Measurements from ENCODE around the gene SPAG6. TPM values are rescaled to one million over a fixed set of nuclear protein-coding genes. Genes with fewer than 3 reads are reported as not detected.
"Not testable (repeated sequence)": the region's sequence is repeated elsewhere in the genome, so short reads cannot be mapped to it uniquely, and the experiment has no call there.

Gene SPAG6
- total RNA-seq, 6 experiments from 2014 or later: not detected

DNA sequence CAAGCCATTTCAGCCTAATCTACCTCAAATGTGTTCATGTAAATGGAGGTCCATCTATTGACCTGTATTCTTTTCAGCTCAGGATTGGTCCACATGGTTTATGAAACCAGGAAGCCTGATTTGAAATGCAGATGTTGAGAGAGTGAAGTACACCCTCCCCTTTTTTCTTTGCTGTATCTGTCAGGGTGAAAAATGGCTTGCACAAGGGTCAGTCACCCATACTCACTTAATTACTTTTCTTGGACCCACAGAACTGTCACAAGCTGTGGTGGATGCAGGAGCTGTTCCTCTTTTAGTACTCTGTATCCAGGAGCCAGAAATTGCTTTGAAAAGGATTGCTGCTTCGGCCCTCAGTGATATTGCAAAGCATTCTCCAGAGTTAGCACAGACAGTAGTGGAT is 41.2 kb downstream of the SPAG6 start:
- Mint-ChIP-seq H3K27ac (no peak overlapping the region), H3K9me3 (no peaks in the 10 kb centered on the region), H3K4me3 (no peak overlapping the region), H3K4me1 (ENCODE audit: low read depth) (no peaks in the 10 kb centered on the region), H3K36me3 (ENCODE audit: low read depth) (no peaks in the 10 kb centered on the region), H3K27me3 (ENCODE audit: insufficient read depth) (peaks cover 4% of the 10 kb centered on the region)
- TF ChIP-seq, protein P1, sequence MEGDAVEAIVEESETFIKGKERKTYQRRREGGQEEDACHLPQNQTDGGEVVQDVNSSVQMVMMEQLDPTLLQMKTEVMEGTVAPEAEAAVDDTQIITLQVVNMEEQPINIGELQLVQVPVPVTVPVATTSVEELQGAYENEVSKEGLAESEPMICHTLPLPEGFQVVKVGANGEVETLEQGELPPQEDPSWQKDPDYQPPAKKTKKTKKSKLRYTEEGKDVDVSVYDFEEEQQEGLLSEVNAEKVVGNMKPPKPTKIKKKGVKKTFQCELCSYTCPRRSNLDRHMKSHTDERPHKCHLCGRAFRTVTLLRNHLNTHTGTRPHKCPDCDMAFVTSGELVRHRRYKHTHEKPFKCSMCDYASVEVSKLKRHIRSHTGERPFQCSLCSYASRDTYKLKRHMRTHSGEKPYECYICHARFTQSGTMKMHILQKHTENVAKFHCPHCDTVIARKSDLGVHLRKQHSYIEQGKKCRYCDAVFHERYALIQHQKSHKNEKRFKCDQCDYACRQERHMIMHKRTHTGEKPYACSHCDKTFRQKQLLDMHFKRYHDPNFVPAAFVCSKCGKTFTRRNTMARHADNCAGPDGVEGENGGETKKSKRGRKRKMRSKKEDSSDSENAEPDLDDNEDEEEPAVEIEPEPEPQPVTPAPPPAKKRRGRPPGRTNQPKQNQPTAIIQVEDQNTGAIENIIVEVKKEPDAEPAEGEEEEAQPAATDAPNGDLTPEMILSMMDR (IDR thresholded peaks at IDR 0.05): no peak
- no peak for DNase-seq

DNA sequence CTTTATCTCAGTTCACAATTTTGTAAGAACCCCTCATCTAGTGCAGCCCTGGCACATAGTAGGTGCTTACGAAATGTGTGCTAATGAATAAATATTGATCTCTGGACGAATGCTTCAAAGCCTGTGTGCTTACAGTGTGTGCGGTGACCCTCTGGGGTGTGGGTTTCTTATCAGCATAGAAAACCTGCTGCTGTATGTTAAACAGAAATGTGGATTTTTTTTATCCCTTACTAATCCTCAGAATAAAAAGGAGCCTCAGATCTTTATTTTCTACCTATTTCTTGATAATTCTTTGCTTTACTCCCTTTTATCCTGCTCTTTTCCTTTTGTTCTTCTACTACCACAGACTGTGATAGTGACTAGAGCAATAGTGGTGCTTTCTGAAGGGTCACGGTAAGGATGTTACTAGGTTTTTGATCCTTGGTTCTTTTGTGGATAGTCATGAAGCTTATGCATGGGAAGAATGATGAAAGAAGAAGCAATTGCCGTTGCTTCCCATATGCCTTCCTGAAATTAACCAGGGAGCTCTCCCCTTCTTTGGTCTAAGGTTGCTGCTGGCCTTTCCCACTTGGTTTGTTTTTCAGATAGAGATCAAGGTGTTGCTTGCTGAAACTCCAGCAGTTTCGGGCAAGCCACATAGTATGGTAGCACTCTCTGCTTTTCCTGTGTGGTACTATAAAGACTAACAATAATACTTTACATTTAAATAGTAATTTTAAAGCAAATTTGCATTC is 44.7 kb downstream of the SPAG6 start:
- no peaks in the 10 kb centered on the region for H3K4me1 Mint-ChIP-seq (ENCODE audit: low read depth)
- no peak for DNase-seq
- H3K36me3 Mint-ChIP-seq (ENCODE audit: low read depth): no peaks in the 10 kb centered on the region
- H3K27ac Mint-ChIP-seq: no peak overlapping the region
- peaks cover 5% of the 10 kb centered on the region for H3K27me3 Mint-ChIP-seq (ENCODE audit: insufficient read depth)
- TF ChIP-seq, protein P1 (IDR thresholded peaks at IDR 0.05): no peak
- no peak overlapping the region for H3K4me3 Mint-ChIP-seq
- H3K9me3 Mint-ChIP-seq: no peaks in the 10 kb centered on the region

DNA sequence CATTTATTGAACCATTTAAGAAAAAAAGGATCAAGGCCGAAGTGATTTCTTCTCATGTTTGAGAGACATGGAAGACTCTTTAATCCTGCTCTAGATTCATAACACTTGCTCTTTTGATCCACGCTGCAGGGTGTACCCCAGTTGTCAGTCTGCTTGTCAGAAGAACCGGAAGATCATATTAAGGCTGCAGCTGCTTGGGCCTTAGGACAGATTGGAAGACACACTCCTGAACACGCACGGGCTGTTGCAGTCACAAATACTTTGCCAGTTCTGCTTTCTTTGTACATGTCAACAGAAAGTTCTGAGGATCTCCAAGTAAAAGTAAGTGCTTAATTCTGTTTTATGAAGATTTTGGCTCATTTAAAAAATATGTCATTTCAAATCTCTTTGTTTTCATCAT is 46.3 kb downstream of the SPAG6 start:
- TF ChIP-seq, protein P1 (IDR thresholded peaks at IDR 0.05): no peak
- Mint-ChIP-seq H3K4me1 (ENCODE audit: low read depth) (no peaks in the 10 kb centered on the region), H3K27ac (no peak overlapping the region), H3K9me3 (no peaks in the 10 kb centered on the region), H3K4me3 (no peak overlapping the region), H3K27me3 (ENCODE audit: insufficient read depth) (peaks cover 7% of the 10 kb centered on the region), H3K36me3 (ENCODE audit: low read depth) (no peaks in the 10 kb centered on the region)
- no peak for DNase-seq

DNA sequence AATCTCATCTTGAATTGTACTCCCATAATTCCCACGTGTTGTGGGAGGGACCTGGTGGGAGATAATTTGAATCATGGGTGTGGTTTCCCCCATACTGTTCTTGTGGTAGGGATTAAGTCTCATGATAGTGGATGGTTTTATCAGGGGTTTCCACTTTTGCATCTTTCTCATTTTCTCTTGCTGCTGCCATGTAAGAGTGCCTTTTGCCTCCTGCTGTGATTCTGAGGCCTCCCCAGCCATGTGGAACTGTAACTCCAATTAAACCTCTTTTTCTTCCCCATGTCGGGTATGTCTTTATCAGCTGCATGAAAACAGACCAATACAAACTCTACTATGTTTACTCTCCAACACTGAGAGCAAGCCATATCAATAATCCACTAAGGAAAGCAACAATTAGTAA is 50.9 kb downstream of the SPAG6 start:
- DNase-seq; H3K27me3 Mint-ChIP-seq (ENCODE audit: insufficient read depth); H3K36me3 Mint-ChIP-seq (ENCODE audit: low read depth); H3K4me3 Mint-ChIP-seq; H3K9me3 Mint-ChIP-seq; H3K4me1 Mint-ChIP-seq (ENCODE audit: low read depth); H3K27ac Mint-ChIP-seq: not testable (repeated sequence)

DNA sequence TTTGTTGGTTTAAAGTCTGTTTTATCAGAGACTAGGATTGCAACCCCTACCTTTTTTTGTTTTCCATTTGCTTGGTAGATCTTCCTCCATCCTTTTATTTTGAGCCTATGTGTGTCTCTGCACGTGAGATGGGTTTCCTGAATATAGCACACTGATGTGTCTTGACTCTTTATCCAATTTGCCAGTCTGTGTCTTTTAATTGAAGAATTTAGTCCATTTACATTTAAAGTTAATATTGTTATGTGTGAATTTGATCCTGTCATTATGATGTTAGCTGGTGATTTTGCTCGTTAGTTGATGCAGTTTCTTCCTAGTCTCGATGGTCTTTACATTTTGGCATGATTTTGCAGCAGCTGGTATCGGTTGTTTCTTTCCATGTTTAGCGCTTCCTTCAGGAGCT is 61.6 kb downstream of the SPAG6 start:
- H3K36me3 Mint-ChIP-seq (ENCODE audit: low read depth); H3K4me3 Mint-ChIP-seq; H3K9me3 Mint-ChIP-seq; H3K4me1 Mint-ChIP-seq (ENCODE audit: low read depth); H3K27me3 Mint-ChIP-seq (ENCODE audit: insufficient read depth); DNase-seq; H3K27ac Mint-ChIP-seq: not testable (repeated sequence)

DNA sequence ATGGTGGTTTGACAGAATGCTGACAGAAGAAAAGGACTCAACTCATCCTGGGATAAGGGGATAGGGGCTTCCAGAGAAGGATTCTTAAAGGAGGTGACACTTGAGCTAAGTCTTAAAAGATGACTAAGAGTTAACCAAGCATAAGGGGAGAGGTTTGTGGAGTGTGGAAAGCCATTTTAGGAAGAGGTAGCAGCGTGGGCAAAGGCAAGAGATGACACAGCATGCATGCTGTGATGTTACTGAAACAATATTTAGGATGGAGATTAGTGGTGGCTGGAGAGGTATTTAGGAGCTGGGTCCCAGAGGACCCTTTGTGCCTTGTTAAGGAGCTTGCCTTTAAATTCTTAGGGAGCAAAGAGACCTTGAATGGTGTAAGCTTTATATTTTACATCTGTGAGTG is 65.1 kb downstream of the SPAG6 start:
- Mint-ChIP-seq H3K27ac (no peak overlapping the region), H3K4me1 (ENCODE audit: low read depth) (no peaks in the 10 kb centered on the region), H3K36me3 (ENCODE audit: low read depth) (no peaks in the 10 kb centered on the region), H3K27me3 (ENCODE audit: insufficient read depth) (peaks cover 5% of the 10 kb centered on the region), H3K9me3 (no peaks in the 10 kb centered on the region; the same call in 1 of the 2 replicates), H3K4me3 (no peak overlapping the region)
- TF ChIP-seq, protein P1 (IDR thresholded peaks at IDR 0.05): no peak
- no peak for DNase-seq

All from HFFc6 (cell line).